Measurements from ENCODE around the gene NKAIN2.

GRCh38 chr6:124074606-124075005 lies 270.9 kb downstream of the NKAIN2 start:
- no peak for TF ChIP-seq CTCF (optimal IDR thresholded peaks at IDR 0.05 in 1 of 3, IDR thresholded peaks at IDR 0.05 in 1 of 3, conservative IDR thresholded peaks at IDR 0.05 in 1 of 3; ENCODE audit: extremely low read depth in 1 of 3, insufficient read depth in 2 of 3, low read length in 3 of 3)
- no peak for TF ChIP-seq EZH2 (IDR thresholded peaks at IDR 0.05; ENCODE audit: low read length)
